22Rv1 (cell line): ENCODE measurements around the gene C9orf43.

ENCODE experiments used
- ZFX ChIP-seq: fragments of 450-650 bp; IDR thresholded peaks from 2 replicates; pipeline ENCODE4 v1.6.1; 2017; ENCODE audit warnings: antibody characterized with exemption, borderline replicate concordance
- TF ChIP-seq, protein P1 (sequence below): fragments of 450-650 bp; IDR thresholded peaks from 2 replicates; pipeline ENCODE4 v1.5.1; 2017; ENCODE audit warnings: mild to moderate bottlenecking

DNA sequence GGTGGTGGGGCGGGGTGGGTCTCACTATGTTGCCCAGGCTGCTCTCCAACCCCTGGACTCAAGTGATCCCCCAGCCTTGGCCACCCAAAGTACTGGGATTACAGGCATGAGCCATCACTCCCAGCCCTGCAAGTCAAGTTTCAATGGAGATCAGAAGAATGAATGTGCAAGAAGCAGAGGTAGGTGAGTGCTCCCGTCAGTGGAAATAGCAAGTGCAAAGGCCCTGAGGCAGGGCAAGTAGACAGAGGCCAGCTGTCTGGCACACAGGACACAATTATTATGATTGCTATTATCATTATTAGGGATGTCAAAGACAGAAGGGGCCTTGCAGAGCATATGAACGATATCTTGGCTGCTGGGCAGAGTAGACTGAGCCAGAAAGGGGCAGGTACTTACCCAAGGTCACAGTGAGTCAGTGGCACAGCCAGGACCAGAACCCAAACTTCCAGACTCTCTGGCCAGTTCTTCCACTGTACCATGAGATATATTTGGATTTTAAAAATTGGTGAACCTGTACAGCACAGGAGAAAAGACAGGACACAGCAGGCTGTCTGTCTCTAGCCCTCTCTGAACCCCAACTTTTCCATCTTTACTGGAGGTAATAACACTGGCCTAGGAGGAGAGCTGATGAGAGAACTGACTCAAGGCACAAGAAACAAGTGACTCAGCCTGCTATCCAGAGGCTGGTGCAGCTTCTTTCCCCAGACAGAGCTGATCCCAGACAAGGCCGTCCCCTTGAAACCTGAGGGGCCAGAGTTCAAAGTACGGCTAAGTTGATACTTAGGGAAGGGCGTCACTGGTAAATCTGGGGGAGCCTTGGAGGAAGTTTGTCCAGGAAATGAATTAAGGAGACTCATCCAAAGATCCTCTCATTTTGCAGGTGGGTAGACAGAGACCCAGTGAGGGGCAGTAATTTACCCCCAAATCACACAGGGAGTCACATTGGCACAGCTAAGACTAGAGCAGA, 35.2 kb upstream of the C9orf43 start:
- TF ChIP-seq, protein P1, sequence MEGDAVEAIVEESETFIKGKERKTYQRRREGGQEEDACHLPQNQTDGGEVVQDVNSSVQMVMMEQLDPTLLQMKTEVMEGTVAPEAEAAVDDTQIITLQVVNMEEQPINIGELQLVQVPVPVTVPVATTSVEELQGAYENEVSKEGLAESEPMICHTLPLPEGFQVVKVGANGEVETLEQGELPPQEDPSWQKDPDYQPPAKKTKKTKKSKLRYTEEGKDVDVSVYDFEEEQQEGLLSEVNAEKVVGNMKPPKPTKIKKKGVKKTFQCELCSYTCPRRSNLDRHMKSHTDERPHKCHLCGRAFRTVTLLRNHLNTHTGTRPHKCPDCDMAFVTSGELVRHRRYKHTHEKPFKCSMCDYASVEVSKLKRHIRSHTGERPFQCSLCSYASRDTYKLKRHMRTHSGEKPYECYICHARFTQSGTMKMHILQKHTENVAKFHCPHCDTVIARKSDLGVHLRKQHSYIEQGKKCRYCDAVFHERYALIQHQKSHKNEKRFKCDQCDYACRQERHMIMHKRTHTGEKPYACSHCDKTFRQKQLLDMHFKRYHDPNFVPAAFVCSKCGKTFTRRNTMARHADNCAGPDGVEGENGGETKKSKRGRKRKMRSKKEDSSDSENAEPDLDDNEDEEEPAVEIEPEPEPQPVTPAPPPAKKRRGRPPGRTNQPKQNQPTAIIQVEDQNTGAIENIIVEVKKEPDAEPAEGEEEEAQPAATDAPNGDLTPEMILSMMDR, result no peak
- no peak for TF ChIP-seq ZFX
